Gastroesophageal sphincter (tissue), 3 donors: ENCODE results near the gene CC2D1A.

Experiments used
- CTCF ChIP-seq, 4 experiments: fragments of 200-600 bp in 2 of 4; fragments of 450-650 bp in 2 of 4; sonication (generic) in 1 of 4; IDR thresholded peaks; one replicate each; pipeline ENCODE4 v1.5.1; 2017 to 2019; ENCODE audit warnings: antibody characterized with exemption in 4 of 4, mild to moderate bottlenecking in 2 of 4, moderate library complexity in 2 of 4
- POLR2A ChIP-seq, 2 donors: fragments of 450-650 bp; IDR thresholded peaks; one replicate each; pipeline ENCODE4 v1.6.1; 2017; ENCODE audit warnings: antibody characterized with exemption in 2 of 2, mild to moderate bottlenecking in 2 of 2, moderate library complexity in 1 of 2

GRCh38 chr19:13860679-13861391 lies 45.2 kb upstream of the CC2D1A start:
- TF ChIP-seq CTCF (IDR thresholded peaks at IDR 0.05) = no peak
- TF ChIP-seq POLR2A (IDR thresholded peaks at IDR 0.05) = no peak
